Rectal smooth muscle tissue (tissue), 1 donor: ENCODE measurements around the gene PTPN1.

Experiments
- H3K27ac ChIP-seq: one replicate; pipeline ENCODE4 v1.7.0; 2013; ENCODE audit warnings: low read depth, low read length, inconsistent platforms
- H3K27me3 ChIP-seq: one replicate; pipeline ENCODE4 v1.7.0; 2013; ENCODE audit warnings: low read length; ENCODE audit not compliant: control insufficient read depth, insufficient read depth
- H3K36me3 ChIP-seq: one replicate; pipeline ENCODE4 v1.7.0; 2013; ENCODE audit warnings: low read length; ENCODE audit not compliant: control insufficient read depth, insufficient read depth
- H3K4me1 ChIP-seq: one replicate; pipeline ENCODE4 v1.7.0; 2013; ENCODE audit warnings: low read length; ENCODE audit not compliant: control insufficient read depth, insufficient read depth
- H3K4me3 ChIP-seq: one replicate; pipeline ENCODE4 v1.7.0; 2013; ENCODE audit warnings: low read length
- H3K9ac ChIP-seq: one replicate; pipeline ENCODE4 v1.7.0; 2013; ENCODE audit warnings: low read length

The PTPN1 gene

GRCh38 chr20:50520222-50520880, 10.2 kb downstream of the PTPN1 start:
- no peaks in the 10 kb centered on the region for H3K4me1 ChIP-seq
- H3K4me3 ChIP-seq = no peak overlapping the region
- H3K9ac ChIP-seq = no peak overlapping the region
- H3K27me3 ChIP-seq = no peaks in the 10 kb centered on the region
- H3K27ac ChIP-seq = no peak overlapping the region
- no peaks in the 10 kb centered on the region for H3K36me3 ChIP-seq

DNA sequence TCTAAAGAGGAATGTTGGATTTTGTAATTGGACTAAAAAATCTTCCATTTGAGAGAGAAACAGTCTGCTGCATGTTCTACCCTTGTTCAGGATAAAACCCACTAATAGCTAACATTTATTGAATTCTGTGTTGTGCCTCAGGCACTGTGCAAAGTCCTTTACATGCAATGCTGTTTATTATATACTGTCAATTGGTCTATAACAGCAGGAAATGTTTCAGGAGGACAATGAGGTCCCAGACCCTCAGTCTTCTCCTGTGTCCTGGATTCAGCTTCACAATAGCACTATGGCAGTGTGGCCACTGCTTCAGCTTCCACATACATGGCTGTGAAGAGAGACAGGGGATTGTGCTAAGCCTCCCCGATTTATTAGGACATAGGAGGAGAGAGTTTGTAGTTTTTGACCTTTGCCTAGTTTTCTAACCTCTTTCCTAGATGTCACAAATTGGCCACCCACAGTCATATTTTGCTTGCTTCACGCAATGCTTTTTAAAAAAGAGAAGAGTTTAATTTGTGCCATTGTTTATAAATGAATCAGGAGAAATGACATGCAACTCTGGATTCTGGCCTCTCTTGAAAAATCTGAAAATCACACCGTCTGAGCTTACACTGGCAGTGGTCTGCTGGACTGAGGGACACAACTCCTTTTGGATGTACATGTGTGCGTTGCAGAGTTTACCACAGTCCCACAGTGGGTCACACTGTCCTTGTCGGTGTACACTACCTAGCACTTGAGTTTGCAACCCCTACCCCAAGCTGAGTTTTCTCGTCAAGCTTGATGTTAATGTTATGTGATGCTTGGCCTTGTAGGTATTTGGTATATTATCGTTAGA, 11.3 kb downstream of the PTPN1 start:
- Histone ChIP-seq H3K9ac (no peak overlapping the region), H3K27me3 (no peaks in the 10 kb centered on the region), H3K27ac (no peak overlapping the region), H3K4me1 (no peaks in the 10 kb centered on the region), H3K36me3 (no peaks in the 10 kb centered on the region), H3K4me3 (no peak overlapping the region)

GRCh38 chr20:50522053-50522674, 12.0 kb downstream of the PTPN1 start:
- Histone ChIP-seq H3K4me3 (no peak overlapping the region), H3K9ac (no peak overlapping the region), H3K36me3 (no peaks in the 10 kb centered on the region), H3K27ac (no peak overlapping the region), H3K27me3 (no peaks in the 10 kb centered on the region), H3K4me1 (no peaks in the 10 kb centered on the region)

DNA sequence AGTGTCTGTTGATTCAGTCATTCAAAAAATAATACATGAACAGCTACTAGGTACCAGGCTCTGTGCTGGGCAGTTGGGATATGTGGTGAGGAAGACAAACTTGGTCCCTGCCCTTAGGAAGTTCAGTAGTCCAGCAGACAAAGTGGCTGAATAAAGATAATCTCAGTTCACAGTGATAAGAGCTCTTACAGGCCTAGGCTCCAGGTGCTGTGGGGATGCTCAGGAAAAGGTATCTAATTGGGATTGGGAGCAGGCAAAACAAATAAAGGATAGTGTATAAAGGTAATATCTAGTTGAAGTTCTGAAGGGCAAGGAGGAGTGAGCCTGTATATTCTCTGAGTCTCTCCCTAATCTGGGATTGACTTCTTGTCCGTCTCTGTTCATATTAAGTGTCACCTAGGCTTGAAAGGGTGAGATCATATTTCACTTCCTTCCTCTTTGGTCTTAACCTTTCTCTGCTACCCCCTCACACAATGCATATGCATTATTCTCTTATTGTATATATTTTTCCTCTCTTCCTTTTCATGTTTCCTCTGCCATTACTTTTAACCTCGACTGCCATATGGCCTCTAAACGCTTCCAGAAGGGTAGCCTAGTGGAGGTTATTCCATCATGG, 13.5 kb downstream of the PTPN1 start:
- H3K4me1 ChIP-seq = no peaks in the 10 kb centered on the region
- no peak overlapping the region for H3K4me3 ChIP-seq
- no peak overlapping the region for H3K27ac ChIP-seq
- H3K27me3 ChIP-seq = no peaks in the 10 kb centered on the region
- no peak overlapping the region for H3K9ac ChIP-seq
- H3K36me3 ChIP-seq = no peaks in the 10 kb centered on the region

DNA sequence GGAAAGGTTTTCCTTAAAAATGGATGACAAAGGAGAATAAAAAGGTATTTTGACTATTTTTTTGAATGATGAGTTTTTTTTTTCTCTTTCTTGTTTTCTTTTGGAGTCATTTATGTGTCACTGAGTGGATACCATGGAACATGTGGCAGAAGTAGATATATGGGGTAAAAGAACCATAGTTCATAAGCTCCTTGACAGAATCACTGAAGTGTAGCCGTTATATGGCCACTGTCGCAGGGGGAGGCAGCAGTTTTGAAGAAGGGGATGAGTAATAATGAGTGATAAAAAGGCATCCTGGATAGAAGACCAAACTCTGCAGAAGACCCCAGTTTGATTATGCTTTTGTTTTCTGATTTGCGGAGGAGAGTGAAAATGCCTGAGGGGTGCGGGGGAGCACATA, 15.5 kb downstream of the PTPN1 start:
- Histone ChIP-seq H3K9ac (no peak overlapping the region), H3K36me3 (no peaks in the 10 kb centered on the region), H3K27me3 (no peaks in the 10 kb centered on the region), H3K4me3 (no peak overlapping the region), H3K4me1 (peaks cover 4% of the 10 kb centered on the region), H3K27ac (no peak overlapping the region)

GRCh38 chr20:50526403-50526989, 16.3 kb downstream of the PTPN1 start:
- Histone ChIP-seq H3K36me3 (no peaks in the 10 kb centered on the region), H3K9ac (no peak overlapping the region), H3K4me1 (peaks cover 4% of the 10 kb centered on the region), H3K4me3 (no peak overlapping the region), H3K27ac (no peak overlapping the region), H3K27me3 (no peaks in the 10 kb centered on the region)

DNA sequence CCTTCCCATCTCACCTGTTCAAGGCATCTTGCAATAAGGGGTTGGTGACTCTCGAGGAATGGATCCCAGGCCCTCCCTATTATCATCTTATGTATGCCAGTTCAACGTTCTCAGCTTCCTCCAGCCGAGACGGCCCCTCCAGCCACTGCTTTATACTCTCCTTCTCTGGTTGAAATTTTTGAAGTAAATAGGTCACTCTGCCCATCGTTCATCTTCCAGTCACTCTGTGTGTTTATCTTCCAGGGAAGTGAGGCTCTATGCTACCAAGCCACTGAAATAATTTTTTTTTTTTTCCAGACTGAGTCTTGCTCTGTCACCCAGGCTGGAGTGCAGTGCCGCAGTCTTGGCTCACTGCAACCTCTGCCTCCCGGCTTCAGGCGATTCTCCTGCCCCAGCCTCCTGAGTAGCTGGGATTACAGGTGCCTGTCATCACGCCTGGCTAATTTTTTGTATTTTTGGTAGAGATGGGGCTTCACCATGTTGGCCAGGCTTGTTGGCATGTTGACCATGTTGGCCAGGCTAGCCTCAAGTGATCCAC, 17.0 kb downstream of the PTPN1 start:
- Histone ChIP-seq H3K27ac (no peak overlapping the region), H3K27me3 (no peaks in the 10 kb centered on the region), H3K36me3 (no peaks in the 10 kb centered on the region), H3K9ac (no peak overlapping the region), H3K4me1 (peaks cover 4% of the 10 kb centered on the region), H3K4me3 (no peak overlapping the region)

DNA sequence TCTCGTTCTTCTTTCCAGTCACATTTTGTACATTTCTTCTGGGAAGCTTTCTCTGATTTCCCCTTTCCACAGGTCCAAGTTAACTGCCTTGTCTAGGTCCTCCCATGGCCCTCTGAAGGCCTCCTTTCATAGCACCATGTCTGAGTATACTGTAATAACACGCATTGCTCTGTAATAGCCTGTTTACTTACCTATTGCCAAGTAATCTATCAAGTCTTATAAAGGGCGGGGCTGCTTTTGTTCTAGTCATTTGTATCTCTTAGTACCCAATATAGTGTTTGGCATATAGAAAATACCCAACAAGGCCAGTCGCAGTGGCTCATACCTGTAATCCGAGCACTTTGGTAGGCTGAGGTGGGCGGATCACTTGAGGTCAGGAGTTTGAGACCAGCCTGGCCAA, 17.9 kb downstream of the PTPN1 start:
- no peak overlapping the region for H3K27ac ChIP-seq
- no peaks in the 10 kb centered on the region for H3K36me3 ChIP-seq
- peaks cover 4% of the 10 kb centered on the region for H3K4me1 ChIP-seq

GRCh38 chr20:50528804-50529351, 18.7 kb downstream of the PTPN1 start:
- H3K27me3 ChIP-seq = no peaks in the 10 kb centered on the region
- H3K4me3 ChIP-seq = no peak overlapping the region
- no peak overlapping the region for H3K9ac ChIP-seq
- no peaks in the 10 kb centered on the region for H3K36me3 ChIP-seq
- H3K27ac ChIP-seq = no peak overlapping the region
- peaks cover 4% of the 10 kb centered on the region for H3K4me1 ChIP-seq

More for the DNA sequence above, 17.9 kb downstream of the PTPN1 start:
- no peaks in the 10 kb centered on the region for H3K27me3 ChIP-seq
- H3K4me3 ChIP-seq = no peak overlapping the region
- H3K9ac ChIP-seq = no peak overlapping the region

- no peaks in the 10 kb centered on the region for H3K27me3 ChIP-seq
Measured at GRCh38 chr20:50532221-50532620, 22.0 kb downstream of the PTPN1 start.

GRCh38 chr20:50533061-50533460, 22.9 kb downstream of the PTPN1 start:
- no peak overlapping the region for H3K4me3 ChIP-seq
- no peak overlapping the region for H3K9ac ChIP-seq
- no peaks in the 10 kb centered on the region for H3K27me3 ChIP-seq
- no peak overlapping the region for H3K27ac ChIP-seq
- H3K36me3 ChIP-seq = no peaks in the 10 kb centered on the region
- H3K4me1 ChIP-seq = peaks cover 7% of the 10 kb centered on the region

More at GRCh38 chr20:50532221-50532620, 22.0 kb downstream of the PTPN1 start:
- H3K27ac ChIP-seq = no peak overlapping the region
- H3K36me3 ChIP-seq = no peaks in the 10 kb centered on the region
- H3K4me1 ChIP-seq = peaks cover 4% of the 10 kb centered on the region
- H3K4me3 ChIP-seq = no peak overlapping the region
- no peak overlapping the region for H3K9ac ChIP-seq
